ENCODE data around the gene CDK5RAP3. TPM values are rescaled to one million over a fixed set of nuclear protein-coding genes. Genes with fewer than 3 reads are reported as not detected.

Gene CDK5RAP3
- total and polyA plus RNA-seq, 2 of the 13 experiments (the other 11 are each of a cell fraction or from before 2014, with no cell fraction given) = 128 to 154 TPM

GRCh38 chr17:47952171-47953021 lies 18.5 kb upstream of the CDK5RAP3 start (continued):
- TF ChIP-seq AHDC1 (CRISPR knock-in tag; IDR thresholded peaks at IDR 0.05; ENCODE audit: borderline replicate concordance) (peak; percentile 62; the same call in 1 of the 2 replicates), ATM (IDR thresholded peaks at IDR 0.05; ENCODE audit: borderline replicate concordance) (no peak), PRMT3 (CRISPR knock-in tag; IDR thresholded peaks at IDR 0.05; ENCODE audit: borderline replicate concordance, low read depth) (no peak), ZNF567 (CRISPR knock-in tag; IDR thresholded peaks at IDR 0.05; ENCODE audit: borderline replicate concordance) (no peak), ZNF235 (CRISPR knock-in tag; IDR thresholded peaks at IDR 0.05; ENCODE audit: borderline replicate concordance) (no peak), ZNF720 (CRISPR knock-in tag; IDR thresholded peaks at IDR 0.05) (no peak), SOX13 (IDR thresholded peaks at IDR 0.05) (no peak), SOX13 (CRISPR knock-in tag; conservative IDR thresholded peaks at IDR 0.05 in 1 of 2, IDR thresholded peaks at IDR 0.05 in 1 of 2) (peak in 1 of 2 experiments; percentile 57; a peak in 2 of 4 replicates), MEF2D (CRISPR knock-in tag; IDR thresholded peaks at IDR 0.05) (peak; percentile 94), TCF12 (IDR thresholded peaks at IDR 0.05) (no peak), TCF12 (CRISPR knock-in tag; IDR thresholded peaks at IDR 0.05) (no peak), ZBTB37 (CRISPR knock-in tag; IDR thresholded peaks at IDR 0.05) (no peak), ZNF775 (CRISPR knock-in tag; IDR thresholded peaks at IDR 0.05; ENCODE audit: borderline replicate concordance) (peak; percentile 34; the same call in 1 of the 2 replicates), ZFX (CRISPR knock-in tag; IDR thresholded peaks at IDR 0.05; ENCODE audit: low read depth) (peak; percentile 57), IKZF4 (CRISPR knock-in tag; IDR thresholded peaks at IDR 0.05; ENCODE audit: borderline replicate concordance, low read depth, not compliant biosample characterization) (no peak), ZNF557 (CRISPR knock-in tag; IDR thresholded peaks at IDR 0.05) (peak; percentile 63; the same call in 1 of the 2 replicates), MAF1 (CRISPR knock-in tag; IDR thresholded peaks at IDR 0.05; ENCODE audit: borderline replicate concordance) (no peak), SUZ12 (IDR thresholded peaks at IDR 0.05; ENCODE audit: low read depth, low read length) (no peak), RBM39 (IDR thresholded peaks at IDR 0.05; ENCODE audit: low read depth, low read length, poor library complexity, severe bottlenecking) (no peak)
- TF ChIP-seq, protein P1, sequence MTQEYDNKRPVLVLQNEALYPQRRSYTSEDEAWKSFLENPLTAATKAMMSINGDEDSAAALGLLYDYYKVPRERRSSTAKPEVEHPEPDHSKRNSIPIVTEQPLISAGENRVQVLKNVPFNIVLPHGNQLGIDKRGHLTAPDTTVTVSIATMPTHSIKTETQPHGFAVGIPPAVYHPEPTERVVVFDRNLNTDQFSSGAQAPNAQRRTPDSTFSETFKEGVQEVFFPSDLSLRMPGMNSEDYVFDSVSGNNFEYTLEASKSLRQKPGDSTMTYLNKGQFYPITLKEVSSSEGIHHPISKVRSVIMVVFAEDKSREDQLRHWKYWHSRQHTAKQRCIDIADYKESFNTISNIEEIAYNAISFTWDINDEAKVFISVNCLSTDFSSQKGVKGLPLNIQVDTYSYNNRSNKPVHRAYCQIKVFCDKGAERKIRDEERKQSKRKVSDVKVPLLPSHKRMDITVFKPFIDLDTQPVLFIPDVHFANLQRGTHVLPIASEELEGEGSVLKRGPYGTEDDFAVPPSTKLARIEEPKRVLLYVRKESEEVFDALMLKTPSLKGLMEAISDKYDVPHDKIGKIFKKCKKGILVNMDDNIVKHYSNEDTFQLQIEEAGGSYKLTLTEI (CRISPR knock-in tag; conservative IDR thresholded peaks at IDR 0.05) = no peak
